GM18870 (cell line): Measurements from ENCODE around the gene TLCD1.

Experiments
- ATAC-seq: cut with Tn5 transposase; IDR thresholded peaks from one replicate; pipeline ENCODE4 v1.9.1; 2021; ENCODE audit warnings: moderate library complexity; ENCODE audit not compliant: unreplicated experiment

The TLCD1 gene

GRCh38 chr17:28689011-28689410 is 37.0 kb downstream of the TLCD1 start:
- no peak for ATAC-seq

DNA sequence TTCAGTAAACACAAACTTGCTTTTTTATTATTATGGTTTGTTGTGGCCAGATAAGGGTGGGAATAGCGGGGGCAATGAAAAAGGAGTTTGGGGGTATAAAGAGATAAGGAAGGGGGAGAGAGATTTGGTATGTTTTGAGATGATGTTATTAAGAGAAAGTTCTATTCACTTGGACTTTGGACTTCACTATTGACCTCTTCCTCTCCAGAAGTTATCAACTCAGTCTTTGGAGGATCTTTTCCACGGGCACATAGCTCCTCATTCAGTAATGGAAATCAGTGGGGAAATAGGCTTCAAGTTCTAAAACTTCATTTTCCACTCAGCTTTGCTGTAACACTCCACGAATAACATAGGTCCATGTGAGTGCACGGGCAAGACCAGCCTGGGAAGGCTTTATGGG is 37.6 kb downstream of the TLCD1 start:
- no peak for ATAC-seq

DNA sequence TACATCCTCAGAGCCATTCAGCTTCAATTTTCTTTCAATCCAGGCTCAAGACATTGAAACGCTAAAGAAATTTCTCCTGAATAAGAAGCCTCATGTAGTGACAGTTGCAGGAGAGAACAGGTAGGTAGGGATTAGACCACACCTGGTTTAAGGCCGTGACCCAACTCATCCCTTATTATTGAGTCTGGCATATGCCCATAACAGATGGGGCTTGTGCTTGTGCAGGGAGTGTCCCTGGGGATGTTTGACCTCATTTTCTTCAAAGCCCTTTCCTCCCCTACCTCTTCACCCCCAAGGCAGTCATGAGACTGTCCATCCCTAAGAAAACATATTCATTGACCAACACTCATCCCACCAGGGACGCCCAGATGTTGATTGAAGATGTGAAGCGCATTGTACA is 39.7 kb downstream of the TLCD1 start:
- ATAC-seq: no peak

GRCh38 chr17:28685366-28685765 is 40.7 kb downstream of the TLCD1 start:
- ATAC-seq: no peak

DNA sequence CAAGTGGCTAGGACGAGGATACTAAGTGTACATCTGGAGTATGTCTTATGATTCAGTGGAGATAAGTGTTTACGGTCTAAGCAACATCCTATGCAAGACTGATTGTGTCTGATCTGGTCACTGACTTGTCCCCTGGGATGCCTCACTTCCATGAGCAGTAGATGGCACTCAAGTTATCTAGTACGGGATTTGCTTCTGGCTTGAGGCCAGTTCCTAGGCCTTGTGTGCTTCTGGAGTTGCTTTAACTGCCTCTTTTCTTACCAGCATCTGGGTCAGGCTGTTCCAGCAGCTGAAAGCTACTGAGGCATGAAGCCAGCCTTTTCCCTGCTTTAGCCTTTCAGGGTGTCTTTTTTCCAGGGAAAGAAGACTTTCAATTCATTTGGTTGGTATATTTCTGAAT is 41.1 kb downstream of the TLCD1 start:
- ATAC-seq: no peak

- ATAC-seq: no peak
These were observed 43.4 kb downstream of the TLCD1 start for GRCh38 chr17:28682655-28683054.

- ATAC-seq: no peak
These were observed 50.1 kb downstream of the TLCD1 start for GRCh38 chr17:28675980-28676379.

DNA sequence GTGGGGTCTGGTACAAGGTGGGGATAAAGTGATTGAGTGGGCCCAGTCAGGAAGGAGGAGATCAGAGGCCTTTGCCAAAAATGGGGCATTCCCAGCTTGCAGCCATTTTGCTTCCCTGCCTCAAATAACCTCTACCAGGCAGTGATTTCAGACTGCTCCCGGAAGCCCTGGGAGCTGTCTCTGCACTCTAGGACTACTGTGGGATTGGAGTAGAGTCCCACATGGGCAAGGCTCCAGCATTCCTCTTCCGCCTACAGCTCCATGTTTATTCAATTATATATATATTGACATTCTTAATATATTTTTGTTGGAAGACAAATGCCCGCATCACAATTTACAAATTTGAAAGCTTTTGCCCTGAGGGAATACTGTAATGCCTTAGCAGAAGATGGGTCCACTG is 50.5 kb downstream of the TLCD1 start:
- ATAC-seq: no peak
